B cell (primary cell): ENCODE data around the gene MCTP1. TPM values are rescaled to one million over a fixed set of nuclear protein-coding genes. Genes with fewer than 3 reads are reported as not detected.

Source experiments
- ATAC-seq: fragments of 200-7000 bp; cut with Tn5 transposase; one replicate; pipeline ENCODE4 v1.10.0; 2021; ENCODE audit warnings: low read depth, mild to moderate bottlenecking, moderate number of reproducible peaks, moderate library complexity
- CTCF ChIA-PET: fragments of 350-600 bp; sonication (Branson Sonifier 250); formaldehyde crosslinking; loops from one replicate; lab custom pipeline; 2021; ENCODE audit warnings: antibody characterized with exemption, inconsistent platforms; lab: Charles Lee
- POLR2A ChIA-PET: fragments of 350-600 bp; sonication (Branson Sonifier 250); formaldehyde crosslinking; loops from one replicate; lab custom pipeline; 2021; ENCODE audit warnings: antibody characterized with exemption; lab: Charles Lee
- DNase-seq: peaks from one replicate; pipeline ENCODE4 v3.0.0; 2013
- H2AFZ ChIP-seq: 2 replicates; pipeline ENCODE4 v1.6.1; 2012; ENCODE audit warnings: mild to moderate bottlenecking, low read depth, low read length; ENCODE audit not compliant: insufficient read depth, poor library complexity, severe bottlenecking
- H3K27ac ChIP-seq, 2 donors: 1 replicate in 1 of 2; 2 replicates in 1 of 2; pipeline ENCODE4 v1.5.1; 2012 to 2013; ENCODE audit warnings: low read length in 2 of 2, mild to moderate bottlenecking in 2 of 2, moderate library complexity in 1 of 2
- H3K27me3 ChIP-seq, 4 experiments: fragments of 200-600 bp in 1 of 4; sonication (generic) in 1 of 4; replicated peaks in 1 of 4; 1 replicate in 2 of 4; 2 replicates in 2 of 4; pipeline versions ENCODE4 v1.6.1 to v1.7.0; 2013 to 2016; ENCODE audit warnings: low read length in 3 of 4, mild to moderate bottlenecking in 2 of 4, mixed read lengths in 1 of 4, moderate library complexity in 1 of 4; ENCODE audit not compliant: insufficient read depth in 4 of 4, control insufficient read depth in 3 of 4; ENCODE audit errors: control extremely low read depth in 1 of 4
- H3K36me3 ChIP-seq, 2 experiments: replicated peaks in 1 of 2; 1 replicate in 1 of 2; 2 replicates in 1 of 2; pipeline versions ENCODE4 v1.6.1 to v1.7.1; 2013; ENCODE audit warnings: low read length in 1 of 2; ENCODE audit not compliant: insufficient read depth in 2 of 2, control insufficient read depth in 1 of 2; ENCODE audit errors: control extremely low read depth in 1 of 2, extremely low read depth in 1 of 2
- H3K4me1 ChIP-seq, 2 donors: fragments of 200-600 bp in 1 of 2; sonication (generic) in 1 of 2; 1 replicate in 1 of 2; 2 replicates in 1 of 2; pipeline versions ENCODE4 v1.5.1 to v1.6.1; 2013 to 2017; ENCODE audit warnings: low read length in 2 of 2; ENCODE audit not compliant: control insufficient read depth in 2 of 2, insufficient read depth in 2 of 2
- H3K4me2 ChIP-seq: replicated peaks from 2 replicates; pipeline ENCODE3; 2012; ENCODE audit warnings: mild to moderate bottlenecking, low read depth, low read length; ENCODE audit not compliant: poor library complexity, severe bottlenecking
- H3K4me3 ChIP-seq, 5 experiments: fragments of 200-600 bp in 1 of 5; sonication (generic) in 1 of 5; 1 replicate in 3 of 5; 2 replicates in 2 of 5; pipeline versions ENCODE4 v1.5.1 to v1.7.0; 2011 to 2016; ENCODE audit warnings: low read length in 4 of 5, mild to moderate bottlenecking in 4 of 5, low read depth in 2 of 5, control low read depth in 1 of 5, moderate library complexity in 1 of 5; ENCODE audit not compliant: insufficient read depth in 1 of 5; ENCODE audit errors: control extremely low read depth in 1 of 5, extremely low read depth in 1 of 5
- H3K79me2 ChIP-seq: fragments of 200-600 bp; sonication (generic); one replicate; pipeline ENCODE4 v1.6.0; 2016; ENCODE audit warnings: low read length; ENCODE audit not compliant: control insufficient read depth, insufficient read depth
- H3K9ac ChIP-seq: fragments of 200-600 bp; sonication (generic); 2 replicates; pipeline ENCODE4 v1.6.1; 2017; ENCODE audit warnings: mild to moderate bottlenecking, low read length, moderate library complexity
- H3K9me3 ChIP-seq, 3 donors: one replicate each; pipeline versions ENCODE4 v1.6.1 to v1.7.1; 2013; ENCODE audit warnings: low read length in 2 of 3; ENCODE audit not compliant: control insufficient read depth in 2 of 3, insufficient read depth in 1 of 3; ENCODE audit errors: control extremely low read depth in 1 of 3
- H4K20me1 ChIP-seq: 2 replicates; pipeline ENCODE4 v1.6.0; 2012; ENCODE audit warnings: mild to moderate bottlenecking, low read length; ENCODE audit not compliant: insufficient read depth, control insufficient read depth, poor library complexity, severe bottlenecking
- H3K27ac Mint-ChIP-seq: one replicate; pipeline ENCODE4 v1.8.0; 2021; ENCODE audit warnings: mixed read lengths
- H3K27me3 Mint-ChIP-seq: one replicate; pipeline ENCODE4 v1.8.0; 2021; ENCODE audit warnings: mixed read lengths
- H3K4me1 Mint-ChIP-seq: one replicate; pipeline ENCODE4 v1.8.0; 2021; ENCODE audit warnings: mixed read lengths
- H3K4me3 Mint-ChIP-seq: one replicate; pipeline ENCODE4 v1.8.0; 2021; ENCODE audit warnings: mixed read lengths
- H3K9me3 Mint-ChIP-seq: one replicate; pipeline ENCODE4 v1.8.0; 2022; ENCODE audit warnings: mixed read lengths; ENCODE audit not compliant: insufficient read depth
- CTCF ChIP-seq: fragments of 200-600 bp; IDR thresholded peaks from one replicate; pipeline ENCODE4 v1.8.0; 2022; ENCODE audit warnings: antibody characterized with exemption, mild to moderate bottlenecking
- EZH2 ChIP-seq: IDR thresholded peaks from 2 replicates; pipeline ENCODE4 v1.6.1; 2012; ENCODE audit warnings: borderline replicate concordance, low read depth, mild to moderate bottlenecking, moderate library complexity, low read length; ENCODE audit not compliant: insufficient read depth, poor library complexity, severe bottlenecking
- WGBS: methylation state at CpG from one replicate; pipeline ENCODE4 v1.1.5; 2013; ENCODE audit warnings: missing lambda C conversion rate; ENCODE audit not compliant: insufficient coverage; 5-methylcytosine and 5-hydroxymethylcytosine counted together
- intact Hi-C: fragments of 100-400 bp; cut with micrococcal nuclease; formaldehyde crosslinking; loops from one replicate; pipeline ENCODE4 v1.10.0; 2022
- polyA plus RNA-seq: library from polyadenylated mRNA; depleted of rRNA; stranded (reverse); fragments of >200 nt; gene quantifications from 2 replicates; pipeline ENCODE4 v1.2.3, GENCODE V29; 2012
- total RNA-seq, 2 donors: library from RNA; stranded (reverse); fragments of 120-200 nt in 1 of 2; gene quantifications; 1 replicate in 1 of 2; 2 replicates in 1 of 2; pipeline versions ENCODE4 v1.2.3 to v1.2.4, GENCODE V29; 2013 to 2022

MCTP1 gene
- total and polyA plus RNA-seq, 2 donors (not counting 1 experiment from before 2014, with no cell fraction given) = 0.42 to 2.5 TPM

GRCh38 chr5:94690778-94691177, 594.1 kb downstream of the MCTP1 start:
- POLR2A ChIA-PET = no interaction called here
- H3K27ac ChIP-seq = no peak overlapping the region
- H3K9ac ChIP-seq = no peak overlapping the region
- no peak overlapping the region for H3K4me3 ChIP-seq
- peaks cover 3 to 29% of the 10 kb centered on the region in 2 experiments for H3K36me3 ChIP-seq
- no peaks in the 10 kb centered on the region for H4K20me1 ChIP-seq
- no peak overlapping the region for H3K27ac Mint-ChIP-seq
- no peaks in the 10 kb centered on the region for H3K79me2 ChIP-seq
- H3K4me2 ChIP-seq = no peak overlapping the region
- TF ChIP-seq CTCF (no peak), EZH2 (no peak)
- CTCF ChIA-PET = interaction anchor here (0.6 to 1.3 kb wide), 2 partner anchors 18 to 36 kb away, joined by 3 to 4 read pairs; no protein-coding TSS in a partner anchor
- H3K9me3 Mint-ChIP-seq = no peaks in the 10 kb centered on the region
- no peak overlapping the region for H2AFZ ChIP-seq
- intact Hi-C loops = loop anchor here (5.0 kb wide), 1 partner anchor 73 kb away; the partner anchor contains the start of genes KIAA0825 and SLF1
- H3K9me3 ChIP-seq = no peaks in the 10 kb centered on the region
- no peaks in the 10 kb centered on the region for H3K4me1 Mint-ChIP-seq
- no CpG with 5 or more reads among the region's 2 CpGs for WGBS
- H3K4me1 ChIP-seq = no peaks in the 10 kb centered on the region
- ATAC-seq (no peak), DNase-seq (no peak)
- H3K27me3 ChIP-seq = no peaks in the 10 kb centered on the region
- H3K27me3 Mint-ChIP-seq = no peaks in the 10 kb centered on the region
- H3K4me3 Mint-ChIP-seq = no peak overlapping the region

DNA sequence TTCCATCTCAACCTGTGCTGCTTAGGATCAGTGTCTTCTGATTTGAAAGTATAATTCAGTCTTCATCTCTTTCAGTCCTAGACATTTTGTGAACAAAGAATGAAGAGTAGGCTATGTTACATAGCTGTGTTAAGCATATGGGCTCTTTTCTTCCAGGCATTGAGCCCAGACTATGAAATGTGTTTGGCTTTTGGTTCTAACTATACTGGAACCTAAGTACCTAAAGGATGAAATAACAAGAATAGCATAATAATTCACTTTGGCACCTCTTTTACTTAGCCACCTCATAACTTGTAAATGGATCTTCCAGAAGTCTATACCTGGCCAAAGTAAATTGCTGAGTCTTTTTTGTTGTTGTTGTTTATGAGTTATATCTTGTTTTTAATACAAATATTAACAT, 595.0 kb downstream of the MCTP1 start:
- ChIA-PET CTCF (interaction anchor here (1.0 kb wide), 1 partner anchor 165 kb away, joined by 4 read pairs; no protein-coding TSS in a partner anchor), POLR2A (no interaction called here)
- H3K4me1 ChIP-seq = no peaks in the 10 kb centered on the region
- H3K9me3 ChIP-seq = no peaks in the 10 kb centered on the region
- Mint-ChIP-seq H3K4me1 (no peaks in the 10 kb centered on the region), H3K4me3 (no peak overlapping the region), H3K27ac (no peak overlapping the region), H3K9me3 (no peaks in the 10 kb centered on the region), H3K27me3 (no peaks in the 10 kb centered on the region)
- peaks cover 3 to 27% of the 10 kb centered on the region in 2 experiments for H3K36me3 ChIP-seq
- H3K27me3 ChIP-seq = no peaks in the 10 kb centered on the region
- intact Hi-C loops = loop anchor here (5.0 kb wide), 1 partner anchor 73 kb away; the partner anchor contains the start of genes KIAA0825 and SLF1
- no peak for ATAC-seq
- TF ChIP-seq CTCF = no peak
- TF ChIP-seq EZH2 = no peak
- H3K4me2 ChIP-seq = no peak overlapping the region
- H3K4me3 ChIP-seq = no peak overlapping the region
- H2AFZ ChIP-seq = no peak overlapping the region
- no peak overlapping the region for H3K27ac ChIP-seq
- DNase-seq = no peak
- no peak overlapping the region for H3K9ac ChIP-seq
- no peaks in the 10 kb centered on the region for H3K79me2 ChIP-seq
- H4K20me1 ChIP-seq = no peaks in the 10 kb centered on the region
